ENCODE results near the gene DHX16.

DHX16 gene

GRCh38 chr6:30691208-30691847 lies 18.5 kb upstream of the DHX16 start:
- DNase-seq: no peak

- DNase-seq: peak; percentile 48
Measured at GRCh38 chr6:30690403-30691207, 17.8 kb upstream of the DHX16 start, which contains the start of gene NRM. TSS of gene NRM (minus strand) at chr6:30690984. CDS start at chr6:30690974, 10 bp downstream.

- DNase-seq: no peak
Measured at GRCh38 chr6:30689985-30690384, 17.2 kb upstream of the DHX16 start.

- no peak for DNase-seq
Measured at GRCh38 chr6:30689022-30689865, 16.4 kb upstream of the DHX16 start.

- DNase-seq: no peak
Measured at GRCh38 chr6:30688569-30688968, 15.8 kb upstream of the DHX16 start.

- no peak for DNase-seq
Measured at GRCh38 chr6:30687659-30688431, 15.0 kb upstream of the DHX16 start.

- DNase-seq: peak; percentile 59
Measured at GRCh38 chr6:30686908-30687658, 14.3 kb upstream of the DHX16 start.

GRCh38 chr6:30686009-30686907 lies 13.5 kb upstream of the DHX16 start, which contains the start of gene PPP1R18:
TSS of gene PPP1R18 (minus strand) at chr6:30686645. CDS start at chr6:30686018, 627 bp downstream.
- peak; percentile 74 for DNase-seq

- no peak for DNase-seq
Measured at GRCh38 chr6:30685157-30686008, 12.6 kb upstream of the DHX16 start.

GRCh38 chr6:30684386-30685156 lies 11.8 kb upstream of the DHX16 start:
- DNase-seq: no peak

GRCh38 chr6:30683980-30684338 lies 11.2 kb upstream of the DHX16 start:
- DNase-seq: no peak

- DNase-seq: no peak
Measured at GRCh38 chr6:30683183-30683979, 10.6 kb upstream of the DHX16 start.

GRCh38 chr6:30682143-30683117 lies 9.6 kb upstream of the DHX16 start:
- DNase-seq: peak; percentile 76

- DNase-seq: no peak
Measured at GRCh38 chr6:30681766-30682142, 8.9 kb upstream of the DHX16 start.

- no peak for DNase-seq
Measured at GRCh38 chr6:30679765-30680535, 7.1 kb upstream of the DHX16 start.

Data from activated CD4-positive, alpha-beta T cell treated with anti-CD3 and anti-CD28 coated beads for 1 hour (primary cell).